ENCODE measurements around the gene TBCD.
"Not testable (repeated sequence)": the region's sequence is repeated elsewhere in the genome, so short reads cannot be mapped to it uniquely, and the experiment has no call there.

Gene TBCD

DNA sequence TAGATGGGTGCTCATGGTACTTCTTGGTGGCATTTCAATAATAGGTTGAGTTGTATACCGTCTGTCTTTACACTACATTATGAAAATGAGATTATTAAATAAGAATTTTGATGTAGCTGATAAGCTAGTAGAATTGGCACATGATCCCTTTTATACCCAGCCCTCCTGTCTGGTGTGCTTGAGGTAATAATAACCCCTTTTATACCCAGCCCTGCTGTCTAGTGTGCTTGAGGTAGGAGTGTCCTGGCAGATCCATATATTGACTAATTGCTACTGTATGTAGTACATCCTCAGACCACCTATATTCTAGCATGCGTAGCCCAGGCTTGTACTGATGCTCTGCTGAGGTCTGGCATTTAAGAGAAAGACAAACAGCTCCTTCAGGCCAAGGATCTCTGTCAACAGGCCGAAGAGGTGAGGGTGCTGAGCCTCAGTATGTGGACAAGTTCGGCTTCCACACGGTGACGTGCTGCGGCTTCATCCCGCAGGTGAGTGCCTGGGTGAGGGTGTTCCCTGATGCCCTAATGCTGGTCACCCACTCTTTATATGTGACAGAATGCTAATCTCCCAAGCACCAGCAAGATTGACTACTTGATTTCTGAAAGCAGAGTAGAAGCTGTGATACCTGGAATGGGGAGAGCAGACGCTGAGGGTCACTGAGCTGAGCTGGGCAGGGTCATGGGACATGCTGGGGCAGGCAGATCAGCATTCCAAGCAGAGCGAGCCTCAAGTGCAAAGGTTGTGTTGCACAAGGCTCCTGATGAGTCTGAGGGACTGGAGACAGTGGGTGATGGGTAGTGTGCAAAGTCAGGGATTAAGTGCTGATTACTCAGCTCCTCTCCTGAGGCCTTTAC lies 10.7 kb upstream of the TBCD start:
- ChIA-PET CTCF (interaction anchor here (0.6 to 0.7 kb wide), 2 partner anchors 12 to 144 kb away, joined by 3 to 4 read pairs; no protein-coding TSS in a partner anchor), POLR2A (interaction anchor here (0.6 kb wide), 1 partner anchor 1334 kb away, joined by 3 read pairs; no protein-coding TSS in a partner anchor)
- TF ChIP-seq GLIS2 (tag by site-specific recombination; IDR thresholded peaks at IDR 0.05) = no peak
- peak; percentile 54; the same call in 1 of the 2 replicates for TF ChIP-seq TRIM28 (IDR thresholded peaks at IDR 0.05; ENCODE audit: borderline replicate concordance, low read length)
- TF ChIP-seq SETDB1 (IDR thresholded peaks at IDR 0.05; ENCODE audit: insufficient read length, low read length) = peak; percentile 82
- Histone ChIP-seq H3K27ac (ENCODE audit: extremely low read depth, low read depth, low read length) (no peak overlapping the region), H3K36me3 (ENCODE audit: control insufficient read depth in 2 of 2, insufficient read depth in 1 of 2, low read length in 2 of 2) (peaks cover 13 to 36% of the 10 kb centered on the region in 2 experiments), H3K9me3 (ENCODE audit: control insufficient read depth, insufficient read depth, low read depth, low read length) (no peaks in the 10 kb centered on the region), H3K4me1 (ENCODE audit: control insufficient read depth, insufficient read depth, low read length) (no peaks in the 10 kb centered on the region), H3K4me3 (ENCODE audit: low read depth, low read length) (no peak overlapping the region)

DNA sequence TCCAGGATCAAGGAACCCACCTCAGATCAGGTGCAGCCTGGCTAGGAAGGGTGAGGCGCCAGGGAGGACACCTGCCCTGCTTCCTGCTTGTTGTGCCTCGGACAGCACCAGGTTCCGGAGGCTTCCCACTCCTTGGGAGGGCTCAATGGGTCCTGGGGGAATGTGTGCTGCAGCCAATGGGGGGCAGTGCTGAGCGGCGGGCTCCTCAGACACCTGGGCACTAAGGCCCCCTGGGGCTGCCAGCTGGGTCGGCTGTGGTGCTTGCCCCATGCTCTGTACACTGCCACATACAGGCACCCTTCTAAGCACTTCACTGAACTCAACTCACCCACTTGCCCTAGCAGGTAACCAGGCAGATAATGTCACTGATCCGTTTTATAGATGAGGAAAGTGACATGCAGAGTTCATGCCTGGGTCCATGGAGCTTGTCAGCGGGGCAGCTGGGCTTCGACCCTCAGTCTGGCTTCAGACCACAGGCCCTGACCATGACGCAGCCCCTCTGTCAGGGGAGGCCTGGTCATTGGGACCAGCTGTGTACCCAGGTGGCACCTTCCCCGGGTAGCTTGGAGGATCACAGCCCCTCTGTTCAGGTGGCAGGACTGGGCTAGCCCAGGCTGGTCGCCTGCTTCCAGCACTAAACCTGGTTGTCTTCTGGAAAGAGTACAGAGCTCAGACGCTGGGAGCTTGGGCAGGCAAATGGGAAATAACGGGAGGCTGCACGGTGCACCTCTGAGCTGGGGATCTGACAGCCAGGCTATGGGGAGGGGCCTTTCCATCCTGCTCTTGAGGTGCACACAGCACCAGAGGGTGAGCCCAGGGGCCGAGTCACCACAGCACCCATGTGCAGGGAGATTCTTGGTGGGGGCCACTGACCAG lies 8.3 kb upstream of the TBCD start:
- POLR2A ChIA-PET = no interaction called here

DNA sequence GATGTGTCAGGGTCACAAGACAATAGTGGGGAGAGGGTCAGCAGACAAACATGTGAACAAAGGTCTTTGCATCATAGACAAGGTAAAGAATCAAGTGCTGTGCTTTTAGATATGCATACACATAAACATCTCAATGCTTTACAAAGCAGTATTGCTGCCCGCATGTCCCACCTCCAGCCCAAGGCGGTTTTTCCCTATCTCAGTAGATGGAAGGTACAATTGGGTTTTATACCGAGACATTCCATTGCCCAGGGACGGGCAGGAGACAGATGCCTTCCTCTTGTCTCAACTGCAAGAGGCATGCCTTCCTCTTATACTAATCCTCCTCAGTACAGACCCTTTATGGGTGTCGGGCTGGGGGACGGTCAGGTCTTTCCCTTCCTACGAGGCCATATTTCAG lies 7.1 kb upstream of the TBCD start:
- CTCF ChIA-PET; H3K4me3 ChIP-seq (ENCODE audit: low read depth, low read length); POLR2A ChIA-PET; H3K27ac ChIP-seq (ENCODE audit: extremely low read depth, low read depth, low read length); H3K4me1 ChIP-seq (ENCODE audit: control insufficient read depth, insufficient read depth, low read length); H3K9me3 ChIP-seq (ENCODE audit: control insufficient read depth, insufficient read depth, low read depth, low read length): not testable (repeated sequence)
- H3K36me3 ChIP-seq (ENCODE audit: control insufficient read depth in 2 of 2, insufficient read depth in 1 of 2, low read length in 2 of 2) = peaks cover 11 to 39% of the 10 kb centered on the region in 2 experiments

More for the DNA sequence above, 8.3 kb upstream of the TBCD start:
- Histone ChIP-seq H3K27ac (ENCODE audit: extremely low read depth, low read depth, low read length) (no peak overlapping the region), H3K9me3 (ENCODE audit: control insufficient read depth, insufficient read depth, low read depth, low read length) (no peaks in the 10 kb centered on the region), H3K36me3 (ENCODE audit: control insufficient read depth in 2 of 2, insufficient read depth in 1 of 2, low read length in 2 of 2) (peaks cover 13 to 36% of the 10 kb centered on the region in 2 experiments), H3K4me3 (ENCODE audit: low read depth, low read length) (no peak overlapping the region), H3K4me1 (ENCODE audit: control insufficient read depth, insufficient read depth, low read length) (no peaks in the 10 kb centered on the region)
- CTCF ChIA-PET = interaction anchor here (0.6 kb wide), 1 partner anchor 53 kb away, joined by 3 read pairs; no protein-coding TSS in a partner anchor
- TF ChIP-seq SP3 (tag by site-specific recombination; IDR thresholded peaks at IDR 0.05) (no peak), ZNF600 (tag by site-specific recombination; IDR thresholded peaks at IDR 0.05) (no peak), ZNF155 (tag by site-specific recombination; IDR thresholded peaks at IDR 0.05) (no peak), ZNF114 (tag by site-specific recombination; IDR thresholded peaks at IDR 0.05) (no peak), MZF1 (tag by site-specific recombination; IDR thresholded peaks at IDR 0.05; ENCODE audit: borderline replicate concordance) (no peak), HOXC10 (CRISPR knock-in tag; IDR thresholded peaks at IDR 0.05) (no peak), ZNF843 (tag by site-specific recombination; IDR thresholded peaks at IDR 0.05) (no peak), ZNF423 (tag by site-specific recombination; IDR thresholded peaks at IDR 0.05) (no peak), ZNF785 (tag by site-specific recombination; IDR thresholded peaks at IDR 0.05) (no peak)
- TF ChIP-seq, protein P1, sequence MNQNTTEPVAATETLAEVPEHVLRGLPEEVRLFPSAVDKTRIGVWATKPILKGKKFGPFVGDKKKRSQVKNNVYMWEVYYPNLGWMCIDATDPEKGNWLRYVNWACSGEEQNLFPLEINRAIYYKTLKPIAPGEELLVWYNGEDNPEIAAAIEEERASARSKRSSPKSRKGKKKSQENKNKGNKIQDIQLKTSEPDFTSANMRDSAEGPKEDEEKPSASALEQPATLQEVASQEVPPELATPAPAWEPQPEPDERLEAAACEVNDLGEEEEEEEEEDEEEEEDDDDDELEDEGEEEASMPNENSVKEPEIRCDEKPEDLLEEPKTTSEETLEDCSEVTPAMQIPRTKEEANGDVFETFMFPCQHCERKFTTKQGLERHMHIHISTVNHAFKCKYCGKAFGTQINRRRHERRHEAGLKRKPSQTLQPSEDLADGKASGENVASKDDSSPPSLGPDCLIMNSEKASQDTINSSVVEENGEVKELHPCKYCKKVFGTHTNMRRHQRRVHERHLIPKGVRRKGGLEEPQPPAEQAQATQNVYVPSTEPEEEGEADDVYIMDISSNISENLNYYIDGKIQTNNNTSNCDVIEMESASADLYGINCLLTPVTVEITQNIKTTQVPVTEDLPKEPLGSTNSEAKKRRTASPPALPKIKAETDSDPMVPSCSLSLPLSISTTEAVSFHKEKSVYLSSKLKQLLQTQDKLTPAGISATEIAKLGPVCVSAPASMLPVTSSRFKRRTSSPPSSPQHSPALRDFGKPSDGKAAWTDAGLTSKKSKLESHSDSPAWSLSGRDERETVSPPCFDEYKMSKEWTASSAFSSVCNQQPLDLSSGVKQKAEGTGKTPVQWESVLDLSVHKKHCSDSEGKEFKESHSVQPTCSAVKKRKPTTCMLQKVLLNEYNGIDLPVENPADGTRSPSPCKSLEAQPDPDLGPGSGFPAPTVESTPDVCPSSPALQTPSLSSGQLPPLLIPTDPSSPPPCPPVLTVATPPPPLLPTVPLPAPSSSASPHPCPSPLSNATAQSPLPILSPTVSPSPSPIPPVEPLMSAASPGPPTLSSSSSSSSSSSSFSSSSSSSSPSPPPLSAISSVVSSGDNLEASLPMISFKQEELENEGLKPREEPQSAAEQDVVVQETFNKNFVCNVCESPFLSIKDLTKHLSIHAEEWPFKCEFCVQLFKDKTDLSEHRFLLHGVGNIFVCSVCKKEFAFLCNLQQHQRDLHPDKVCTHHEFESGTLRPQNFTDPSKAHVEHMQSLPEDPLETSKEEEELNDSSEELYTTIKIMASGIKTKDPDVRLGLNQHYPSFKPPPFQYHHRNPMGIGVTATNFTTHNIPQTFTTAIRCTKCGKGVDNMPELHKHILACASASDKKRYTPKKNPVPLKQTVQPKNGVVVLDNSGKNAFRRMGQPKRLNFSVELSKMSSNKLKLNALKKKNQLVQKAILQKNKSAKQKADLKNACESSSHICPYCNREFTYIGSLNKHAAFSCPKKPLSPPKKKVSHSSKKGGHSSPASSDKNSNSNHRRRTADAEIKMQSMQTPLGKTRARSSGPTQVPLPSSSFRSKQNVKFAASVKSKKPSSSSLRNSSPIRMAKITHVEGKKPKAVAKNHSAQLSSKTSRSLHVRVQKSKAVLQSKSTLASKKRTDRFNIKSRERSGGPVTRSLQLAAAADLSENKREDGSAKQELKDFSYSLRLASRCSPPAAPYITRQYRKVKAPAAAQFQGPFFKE (tag by site-specific recombination; IDR thresholded peaks at IDR 0.05; ENCODE audit: borderline replicate concordance) = no peak
- TF ChIP-seq, protein P2, sequence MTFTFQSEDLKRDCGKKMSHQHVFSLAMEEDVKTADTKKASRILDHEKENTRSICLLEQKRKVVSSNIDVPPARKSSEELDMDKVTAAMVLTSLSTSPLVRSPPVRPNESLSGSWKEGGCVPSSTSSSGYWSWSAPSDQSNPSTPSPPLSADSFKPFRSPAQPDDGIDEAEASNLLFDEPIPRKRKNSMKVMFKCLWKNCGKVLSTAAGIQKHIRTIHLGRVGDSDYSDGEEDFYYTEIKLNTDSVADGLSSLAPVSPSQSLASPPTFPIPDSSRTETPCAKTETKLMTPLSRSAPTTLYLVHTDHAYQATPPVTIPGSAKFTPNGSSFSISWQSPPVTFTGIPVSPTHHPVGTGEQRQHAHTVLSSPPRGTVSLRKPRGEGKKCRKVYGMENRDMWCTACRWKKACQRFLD (tag by site-specific recombination; IDR thresholded peaks at IDR 0.05) = no peak

Measured in HEK293 (cell line).